GM12892 (cell line): ENCODE measurements around the gene PARD6G.

Experiments used
- POLR2A ChIP-seq: IDR thresholded peaks from 2 replicates; pipeline ENCODE4 v1.6.1; 2011; ENCODE audit warnings: low read depth, low read length, control low read depth
- POLR2AphosphoS5 ChIP-seq: IDR thresholded peaks from 2 replicates; pipeline ENCODE4 v1.6.1; 2011; ENCODE audit warnings: low read depth, low read length, control low read depth

DNA sequence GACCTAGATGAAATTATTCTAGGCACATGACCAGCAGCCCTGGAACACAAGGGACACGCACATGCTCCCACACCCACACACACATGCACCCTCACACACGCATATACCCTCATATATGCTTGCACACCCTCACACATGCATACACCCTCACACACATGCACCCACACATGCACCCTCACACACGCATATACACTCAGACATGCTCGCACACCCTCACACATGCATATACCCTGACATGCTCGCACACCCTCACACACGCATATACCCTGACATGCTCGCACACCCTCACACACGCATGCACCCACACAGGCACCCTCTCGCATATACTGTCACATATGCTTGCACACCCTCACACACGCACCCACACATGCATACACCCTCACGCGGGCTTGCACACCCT is 61.8 kb downstream of the PARD6G start:
- no peak for TF ChIP-seq POLR2AphosphoS5
- no peak for TF ChIP-seq POLR2A
